Thyroid gland (tissue), 4 donors: ENCODE measurements around the gene P2RY8. TPM values are rescaled to one million over a fixed set of nuclear protein-coding genes. Genes with fewer than 3 reads are reported as not detected.
"Not testable (repeated sequence)": the region's sequence is repeated elsewhere in the genome, so short reads cannot be mapped to it uniquely, and the experiment has no call there.

Experiments used
- DNase-seq, 2 donors: peaks; one replicate each; pipeline ENCODE4 v3.0.0-alpha.2; 2019
- H3K27ac ChIP-seq, 3 donors: fragments of 200-600 bp; sonication (generic); 1 replicate in 2 of 3; 2 replicates in 1 of 3; pipeline ENCODE4 v1.5.1; 2016 to 2019; ENCODE audit warnings: mild to moderate bottlenecking in 1 of 3, moderate library complexity in 1 of 3
- H3K27me3 ChIP-seq: fragments of 200-600 bp; sonication (generic); one replicate; pipeline ENCODE4 v1.5.1; 2019
- H3K36me3 ChIP-seq, 2 donors: fragments of 200-600 bp; sonication (generic); one replicate each; pipeline ENCODE4 v1.5.1; 2016 to 2019
- H3K4me1 ChIP-seq, 2 donors: fragments of 200-600 bp; sonication (generic); one replicate each; pipeline ENCODE4 v1.5.1; 2017 to 2019
- H3K4me3 ChIP-seq, 3 donors: fragments of 200-600 bp; sonication (generic); replicated peaks in 1 of 3; 1 replicate in 2 of 3; 2 replicates in 1 of 3; pipeline ENCODE4 v1.5.1; 2016; ENCODE audit warnings: mild to moderate bottlenecking in 1 of 3
- H3K9me3 ChIP-seq: fragments of 200-600 bp; sonication (generic); one replicate; pipeline ENCODE4 v1.5.1; 2017
- POLR2A ChIP-seq, 2 donors: fragments of 450-650 bp; IDR thresholded peaks; one replicate each; pipeline ENCODE4 v1.6.1; 2017; ENCODE audit warnings: antibody characterized with exemption in 2 of 2, mild to moderate bottlenecking in 2 of 2, moderate library complexity in 1 of 2
- WGBS, 2 donors: methylation state at CpG; one replicate each; pipeline ENCODE4 v1.1.5; 2017; 5-methylcytosine and 5-hydroxymethylcytosine counted together
- intact Hi-C: fragments of 100-400 bp; cut with DNase I; formaldehyde crosslinking; loops from one replicate; pipeline ENCODE4 v1.15.1; 2023
- total RNA-seq, 4 donors: library from RNA; depleted of rRNA; stranded (reverse); fragments of >200 nt; gene quantifications; one replicate each; pipeline ENCODE4 v1.2.3, GENCODE V29; 2016
- TF ChIP-seq, protein P1 (sequence below), 6 experiments: fragments of 200-600 bp in 3 of 6; fragments of 450-650 bp in 3 of 6; sonication (generic) in 3 of 6; IDR thresholded peaks; one replicate each; pipeline ENCODE4 v1.5.1; 2016 to 2019; ENCODE audit warnings: antibody characterized with exemption in 6 of 6, mild to moderate bottlenecking in 2 of 6, inconsistent platforms in 1 of 6, moderate library complexity in 1 of 6

The P2RY8 gene
- total RNA-seq, 4 donors from 2014 or later: 2.4 to 11.9 (median 3.0) TPM

DNA sequence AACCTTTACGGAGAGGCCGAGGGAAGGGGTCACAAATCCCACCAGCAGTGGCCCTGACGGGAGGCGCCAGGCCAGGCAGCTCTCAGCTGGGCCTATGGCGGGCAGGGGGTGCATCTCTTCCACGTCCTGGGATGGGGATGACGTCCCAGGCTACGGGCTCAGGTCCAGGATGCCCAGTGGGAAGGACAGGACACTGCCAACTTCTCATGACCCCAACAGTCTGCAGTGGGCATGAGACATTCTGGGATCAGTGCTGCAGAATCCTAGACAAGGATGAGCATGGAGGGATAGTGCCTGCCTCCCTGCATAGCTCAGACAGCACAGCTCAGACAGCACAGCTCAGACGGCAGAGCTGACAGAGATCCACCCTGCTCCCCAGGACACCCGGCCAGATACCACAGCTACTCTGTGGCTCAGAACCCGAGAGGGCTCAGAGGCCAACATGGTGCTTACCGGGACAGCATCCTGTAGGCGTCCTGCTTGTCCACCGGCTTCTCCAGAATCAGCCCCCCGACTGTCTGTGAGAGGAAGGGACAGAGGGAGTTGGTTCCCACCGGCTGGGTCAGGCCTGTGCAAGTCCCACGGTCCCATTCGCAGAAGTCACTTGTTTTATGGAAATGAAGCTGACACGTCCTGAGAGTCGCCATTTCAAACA is 101.6 kb downstream of the P2RY8 start:
- WGBS, 2 donors: 96 to 98% methylated on average over 7 to 19 of the region's 20 CpGs
- Histone ChIP-seq H3K4me3 (no peak overlapping the region), H3K27ac (no peak overlapping the region), H3K36me3 (peaks cover 13 to 15% of the 10 kb centered on the region in 2 donors), H3K9me3 (no peaks in the 10 kb centered on the region), H3K4me1 (no peaks in the 10 kb centered on the region), H3K27me3 (no peaks in the 10 kb centered on the region)
- no peak for DNase-seq
- intact Hi-C loops: no loop called here
- TF ChIP-seq POLR2A (IDR thresholded peaks at IDR 0.05): no peak
- TF ChIP-seq, protein P1, sequence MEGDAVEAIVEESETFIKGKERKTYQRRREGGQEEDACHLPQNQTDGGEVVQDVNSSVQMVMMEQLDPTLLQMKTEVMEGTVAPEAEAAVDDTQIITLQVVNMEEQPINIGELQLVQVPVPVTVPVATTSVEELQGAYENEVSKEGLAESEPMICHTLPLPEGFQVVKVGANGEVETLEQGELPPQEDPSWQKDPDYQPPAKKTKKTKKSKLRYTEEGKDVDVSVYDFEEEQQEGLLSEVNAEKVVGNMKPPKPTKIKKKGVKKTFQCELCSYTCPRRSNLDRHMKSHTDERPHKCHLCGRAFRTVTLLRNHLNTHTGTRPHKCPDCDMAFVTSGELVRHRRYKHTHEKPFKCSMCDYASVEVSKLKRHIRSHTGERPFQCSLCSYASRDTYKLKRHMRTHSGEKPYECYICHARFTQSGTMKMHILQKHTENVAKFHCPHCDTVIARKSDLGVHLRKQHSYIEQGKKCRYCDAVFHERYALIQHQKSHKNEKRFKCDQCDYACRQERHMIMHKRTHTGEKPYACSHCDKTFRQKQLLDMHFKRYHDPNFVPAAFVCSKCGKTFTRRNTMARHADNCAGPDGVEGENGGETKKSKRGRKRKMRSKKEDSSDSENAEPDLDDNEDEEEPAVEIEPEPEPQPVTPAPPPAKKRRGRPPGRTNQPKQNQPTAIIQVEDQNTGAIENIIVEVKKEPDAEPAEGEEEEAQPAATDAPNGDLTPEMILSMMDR (IDR thresholded peaks at IDR 0.05): no peak

DNA sequence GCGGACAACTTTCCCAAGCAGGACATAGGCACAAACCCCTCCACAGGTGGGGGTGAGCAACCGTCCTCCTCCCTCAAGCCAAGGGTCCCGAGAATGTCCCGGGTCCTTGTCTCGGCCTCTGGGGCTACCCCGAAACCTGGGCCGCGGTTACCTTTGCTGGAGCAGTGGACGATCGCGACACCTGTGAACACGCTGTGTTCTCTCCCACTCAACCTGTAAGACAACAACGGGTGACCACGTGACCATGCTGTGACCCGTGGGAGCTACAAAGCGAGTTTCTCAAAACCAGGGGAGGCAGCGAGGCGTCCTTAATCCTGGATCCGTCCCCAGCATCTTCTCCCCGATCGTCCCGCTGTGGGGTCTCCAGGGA is 102.1 kb downstream of the P2RY8 start:
- intact Hi-C loops: no loop called here
- no peak for DNase-seq
- WGBS, 2 donors: 93 to 96% methylated on average over 14 to 22 of the region's 22 CpGs

DNA sequence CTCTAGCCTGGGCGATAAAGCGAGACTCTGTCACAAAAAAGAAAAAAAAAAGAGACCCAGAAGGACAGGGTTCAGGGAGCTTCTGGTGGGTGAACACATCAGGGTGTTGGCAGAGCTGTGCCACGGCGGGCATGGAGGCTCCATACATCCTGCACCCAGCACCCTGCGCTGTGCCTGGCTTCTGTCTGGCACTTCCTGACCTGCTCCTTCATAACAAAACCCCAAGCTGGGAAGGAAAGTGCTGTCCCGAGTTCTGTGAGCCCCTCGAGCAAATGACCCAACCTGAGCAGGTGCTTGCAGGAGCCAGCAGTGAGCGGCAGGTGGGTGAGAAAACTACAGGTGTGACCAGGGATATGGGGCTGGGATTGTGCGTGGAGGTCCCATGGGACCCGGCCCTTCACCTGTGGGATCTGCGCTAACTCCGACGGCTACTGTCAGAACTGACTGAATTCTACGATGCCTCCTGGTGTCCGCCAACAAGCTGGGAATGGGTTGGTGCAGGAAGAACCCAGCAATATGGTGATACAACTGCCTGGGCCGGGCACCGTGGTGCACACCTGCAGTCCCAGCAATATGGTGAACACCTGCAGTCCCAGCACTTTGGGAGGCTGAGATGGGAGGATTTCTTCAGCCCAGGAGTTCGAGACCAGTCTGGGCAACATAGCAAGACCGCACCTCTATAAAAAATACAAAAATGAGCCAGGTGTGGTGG is 103.2 kb downstream of the P2RY8 start:
- intact Hi-C loops: no loop called here
- H3K4me3 ChIP-seq: no peak overlapping the region
- 98% methylated on average over 15 to 16 of the region's 19 CpGs for WGBS, 2 donors

More for the DNA sequence above, 102.1 kb downstream of the P2RY8 start:
- H3K36me3 ChIP-seq: peaks cover 13 to 15% of the 10 kb centered on the region in 2 donors
- H3K9me3 ChIP-seq: no peaks in the 10 kb centered on the region
- no peak overlapping the region for H3K27ac ChIP-seq
- H3K4me3 ChIP-seq: no peak overlapping the region
- no peak for TF ChIP-seq POLR2A (IDR thresholded peaks at IDR 0.05)
- TF ChIP-seq, protein P1 (IDR thresholded peaks at IDR 0.05): no peak
- H3K4me1 ChIP-seq: no peaks in the 10 kb centered on the region
- no peaks in the 10 kb centered on the region for H3K27me3 ChIP-seq

DNA sequence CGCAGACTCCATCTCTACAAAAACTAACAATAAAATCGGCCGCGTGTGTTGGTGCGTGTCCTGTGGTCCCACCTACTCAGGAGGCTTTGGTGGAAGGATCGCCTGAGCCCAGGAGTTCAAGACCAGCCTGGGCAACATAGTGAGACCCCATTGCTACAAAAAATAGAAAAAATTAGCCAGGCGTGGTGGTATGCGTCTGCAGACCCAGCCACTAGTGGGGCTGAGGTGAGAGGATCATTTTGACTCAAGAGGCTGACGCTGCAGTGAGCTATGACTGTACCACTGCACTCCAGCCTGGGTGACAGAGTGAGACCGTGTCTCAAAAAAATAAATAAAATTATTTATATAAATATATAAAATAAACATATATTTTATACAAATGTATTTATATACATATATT is 106.5 kb downstream of the P2RY8 start:
- WGBS, 2 donors: 94 to 98% methylated on average over 10 of the region's 10 CpGs
- Histone ChIP-seq H3K27ac (no peak overlapping the region), H3K4me1 (no peaks in the 10 kb centered on the region), H3K36me3 (peaks cover 4 to 10% of the 10 kb centered on the region in 2 donors), H3K4me3 (no peak overlapping the region), H3K9me3 (no peaks in the 10 kb centered on the region), H3K27me3 (no peaks in the 10 kb centered on the region)
- intact Hi-C loops: no loop called here
- TF ChIP-seq, protein P1 (IDR thresholded peaks at IDR 0.05): no peak
- TF ChIP-seq POLR2A (IDR thresholded peaks at IDR 0.05): no peak
- DNase-seq: no peak

More for the DNA sequence above, 103.2 kb downstream of the P2RY8 start:
- no peaks in the 10 kb centered on the region for H3K4me1 ChIP-seq
- no peaks in the 10 kb centered on the region for H3K9me3 ChIP-seq
- TF ChIP-seq, protein P1 (IDR thresholded peaks at IDR 0.05): no peak
- no peak for TF ChIP-seq POLR2A (IDR thresholded peaks at IDR 0.05)
- no peak for DNase-seq
- H3K27ac ChIP-seq: no peak overlapping the region
- H3K36me3 ChIP-seq: peaks cover 9 to 15% of the 10 kb centered on the region in 2 donors
- H3K27me3 ChIP-seq: no peaks in the 10 kb centered on the region

DNA sequence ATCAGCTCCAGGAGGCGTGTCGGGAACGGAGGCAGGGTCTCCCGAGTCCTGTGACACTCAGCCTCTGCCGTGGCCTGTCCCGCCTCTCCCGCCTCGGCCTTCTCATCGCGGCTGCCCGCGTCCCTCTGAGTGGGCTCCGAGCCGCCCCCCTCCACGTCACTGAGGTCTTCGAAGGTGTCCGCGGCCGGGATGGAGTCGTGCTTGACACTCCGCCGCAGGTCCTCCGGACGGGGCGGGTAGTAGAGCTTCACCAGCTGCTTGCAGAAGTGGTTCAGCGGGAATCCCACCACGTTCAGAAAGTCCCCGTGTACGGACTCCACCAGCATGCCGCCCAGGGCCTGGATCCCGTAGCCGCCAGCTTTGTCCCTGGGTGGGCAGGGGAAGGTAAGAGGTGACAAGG is 109.2 kb downstream of the P2RY8 start:
- no peak for DNase-seq
- intact Hi-C loops: no loop called here
- Histone ChIP-seq H3K27me3 (no peaks in the 10 kb centered on the region), H3K4me3 (no peak overlapping the region), H3K36me3 (peaks cover under 1 to 16% of the 10 kb centered on the region in 2 donors), H3K27ac (no peak overlapping the region), H3K4me1 (no peaks in the 10 kb centered on the region), H3K9me3 (no peaks in the 10 kb centered on the region)
- TF ChIP-seq, protein P1 (IDR thresholded peaks at IDR 0.05): no peak
- no peak for TF ChIP-seq POLR2A (IDR thresholded peaks at IDR 0.05)
- WGBS, 2 donors: 94 to 95% methylated on average over 30 to 32 of the region's 32 CpGs

DNA sequence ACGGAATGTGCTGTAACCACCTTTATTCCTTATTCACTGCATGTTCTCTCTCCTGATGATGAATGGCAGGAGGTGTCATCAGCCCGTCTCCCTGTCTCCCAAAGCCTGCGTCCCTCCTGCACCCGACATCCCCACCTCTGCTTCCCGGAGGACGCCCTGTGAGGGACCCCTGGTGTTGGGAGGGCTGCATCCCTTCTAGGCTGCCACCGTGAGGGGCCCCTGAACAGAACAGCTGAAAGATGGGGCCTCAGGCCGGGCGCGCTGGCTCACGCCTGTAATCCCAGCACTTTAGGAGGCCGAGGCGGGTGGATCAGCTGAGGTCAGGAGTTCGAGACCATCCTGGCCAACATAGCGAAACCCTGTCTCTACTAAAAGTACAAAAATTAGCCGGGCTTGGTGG is 110.7 kb downstream of the P2RY8 start:
- DNase-seq, H3K27ac ChIP-seq, H3K9me3 ChIP-seq, H3K4me1 ChIP-seq, H3K27me3 ChIP-seq, intact Hi-C loops, H3K4me3 ChIP-seq: not testable (repeated sequence)
- H3K36me3 ChIP-seq: peaks cover 14 to 16% of the 10 kb centered on the region in 2 donors
- 91 to 93% methylated on average over 16 of the region's 16 CpGs for WGBS, 2 donors
